ENCODE results near the gene OR52E1. TPM values are rescaled to one million over a fixed set of nuclear protein-coding genes. Genes with fewer than 3 reads are reported as not detected.

Gene OR52E1
- total and polyA plus RNA-seq, 12 donors = not detected

DNA sequence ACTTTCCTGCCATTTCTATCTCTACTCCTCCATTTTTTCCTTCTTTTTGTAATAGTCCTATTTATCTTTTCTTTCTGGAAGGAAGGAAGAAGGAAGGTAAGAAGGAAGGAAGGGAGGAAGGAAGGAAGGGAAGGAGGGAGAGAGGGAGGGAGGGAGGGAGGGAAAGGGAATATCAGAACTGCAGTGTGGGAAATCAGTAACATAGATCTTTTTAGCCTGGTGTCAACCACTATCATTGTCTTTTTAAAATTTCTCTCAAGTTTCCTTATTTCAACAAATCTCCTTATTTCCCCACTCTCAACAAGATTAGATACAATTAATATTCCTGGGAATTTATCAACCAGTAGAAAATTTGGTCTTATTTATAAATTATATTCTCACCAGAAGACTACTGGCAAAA is 33.7 kb downstream of the OR52E1 start:
- H3K4me1 ChIP-seq (replicated peaks in 1 of 2) = no peaks in the 10 kb centered on the region
- no peak for TF ChIP-seq POLR2A (IDR thresholded peaks at IDR 0.05)
- TF ChIP-seq, protein P1, sequence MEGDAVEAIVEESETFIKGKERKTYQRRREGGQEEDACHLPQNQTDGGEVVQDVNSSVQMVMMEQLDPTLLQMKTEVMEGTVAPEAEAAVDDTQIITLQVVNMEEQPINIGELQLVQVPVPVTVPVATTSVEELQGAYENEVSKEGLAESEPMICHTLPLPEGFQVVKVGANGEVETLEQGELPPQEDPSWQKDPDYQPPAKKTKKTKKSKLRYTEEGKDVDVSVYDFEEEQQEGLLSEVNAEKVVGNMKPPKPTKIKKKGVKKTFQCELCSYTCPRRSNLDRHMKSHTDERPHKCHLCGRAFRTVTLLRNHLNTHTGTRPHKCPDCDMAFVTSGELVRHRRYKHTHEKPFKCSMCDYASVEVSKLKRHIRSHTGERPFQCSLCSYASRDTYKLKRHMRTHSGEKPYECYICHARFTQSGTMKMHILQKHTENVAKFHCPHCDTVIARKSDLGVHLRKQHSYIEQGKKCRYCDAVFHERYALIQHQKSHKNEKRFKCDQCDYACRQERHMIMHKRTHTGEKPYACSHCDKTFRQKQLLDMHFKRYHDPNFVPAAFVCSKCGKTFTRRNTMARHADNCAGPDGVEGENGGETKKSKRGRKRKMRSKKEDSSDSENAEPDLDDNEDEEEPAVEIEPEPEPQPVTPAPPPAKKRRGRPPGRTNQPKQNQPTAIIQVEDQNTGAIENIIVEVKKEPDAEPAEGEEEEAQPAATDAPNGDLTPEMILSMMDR (IDR thresholded peaks at IDR 0.05) = no peak
- H3K27me3 ChIP-seq = no peaks in the 10 kb centered on the region
- H3K27ac ChIP-seq = no peak overlapping the region
- intact Hi-C loops (cut with DNase I) = no loop called here
- H3K9me3 ChIP-seq (replicated peaks in 1 of 3) = no peaks in the 10 kb centered on the region
- no peak overlapping the region for H3K4me3 ChIP-seq
- H3K36me3 ChIP-seq (replicated peaks in 1 of 2) = no peaks in the 10 kb centered on the region
- no peak for DNase-seq

DNA sequence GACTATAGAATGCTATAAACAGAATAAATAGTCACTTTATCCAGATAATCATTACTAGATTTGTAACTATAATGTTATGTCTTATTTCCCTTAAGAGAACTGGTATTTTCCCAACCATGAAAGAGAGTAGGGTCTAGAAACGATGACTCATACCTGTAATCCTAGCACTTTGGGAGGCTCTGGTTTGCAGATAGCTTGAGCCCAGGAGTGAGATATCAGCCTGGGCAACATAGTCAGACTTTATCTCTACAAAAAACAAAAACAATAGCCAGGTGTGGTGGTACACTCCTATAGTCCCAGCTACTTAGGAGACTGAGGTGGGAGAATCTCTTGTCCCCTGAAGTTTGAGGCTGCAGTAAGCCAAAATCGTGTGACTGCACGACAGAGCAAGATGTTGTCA is 37.9 kb downstream of the OR52E1 start:
- Histone ChIP-seq H3K36me3 (replicated peaks in 1 of 2) (no peaks in the 10 kb centered on the region), H3K27ac (no peak overlapping the region), H3K9me3 (replicated peaks in 1 of 3) (no peaks in the 10 kb centered on the region), H3K27me3 (no peaks in the 10 kb centered on the region), H3K4me1 (replicated peaks in 1 of 2) (no peaks in the 10 kb centered on the region), H3K4me3 (no peak overlapping the region)
- 58 to 75% (median 66%) methylated on average over 3 of the region's 3 CpGs for WGBS, 4 donors
- DNase-seq = no peak
- TF ChIP-seq, protein P1 (IDR thresholded peaks at IDR 0.05) = no peak
- intact Hi-C loops (cut with DNase I) = no loop called here

DNA sequence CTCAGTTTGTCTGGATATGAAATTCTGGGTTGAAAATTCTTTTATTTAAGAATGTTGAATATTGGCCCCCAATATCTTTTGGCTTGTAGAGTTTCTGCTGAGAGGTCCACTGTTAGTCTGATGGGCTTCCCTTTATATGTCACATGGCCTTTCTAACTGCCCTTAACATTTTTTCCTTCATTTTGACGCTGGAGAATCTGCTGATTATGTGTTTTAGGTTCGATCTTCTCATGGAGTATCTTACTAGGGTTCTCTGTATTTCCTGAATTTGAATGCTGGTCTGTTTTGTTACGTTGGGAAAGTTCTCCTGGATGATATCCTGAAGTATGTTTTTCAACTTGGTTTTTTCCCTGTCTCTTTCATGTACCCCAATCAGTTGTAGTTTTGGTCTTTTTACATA is 46.0 kb downstream of the OR52E1 start:
- H3K27me3 ChIP-seq = no peaks in the 10 kb centered on the region
- intact Hi-C loops (cut with DNase I) = no loop called here
- H3K36me3 ChIP-seq (replicated peaks in 1 of 2) = no peaks in the 10 kb centered on the region
- no peaks in the 10 kb centered on the region for H3K9me3 ChIP-seq (replicated peaks in 1 of 3)
- H3K27ac ChIP-seq = no peak overlapping the region
- no peak for DNase-seq
- TF ChIP-seq, protein P1 (IDR thresholded peaks at IDR 0.05) = no peak
- no peak for TF ChIP-seq POLR2A (IDR thresholded peaks at IDR 0.05)
- no peaks in the 10 kb centered on the region for H3K4me1 ChIP-seq (replicated peaks in 1 of 2)
- no peak overlapping the region for H3K4me3 ChIP-seq
- 61 to 75% (median 67%) methylated on average over 3 of the region's 3 CpGs for WGBS, 4 donors

DNA sequence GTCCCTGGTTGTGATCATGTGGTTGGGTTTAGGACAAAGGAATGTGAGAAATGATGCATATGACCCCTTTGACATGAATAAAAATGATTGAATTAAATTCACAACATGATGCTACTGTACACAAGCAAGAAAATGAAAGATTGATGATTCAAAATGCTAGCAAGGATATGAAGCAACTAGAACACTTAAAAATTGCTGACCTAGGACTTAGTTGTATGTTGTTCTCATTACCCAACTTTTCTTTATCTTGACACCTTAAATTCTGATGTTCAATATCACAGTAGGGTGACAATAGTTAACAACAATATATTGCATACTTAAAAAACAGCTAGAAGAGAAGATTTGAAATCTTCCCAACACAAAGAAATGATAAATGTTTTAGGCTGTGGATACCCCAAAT is 48.2 kb downstream of the OR52E1 start:
- Histone ChIP-seq H3K9me3 (replicated peaks in 1 of 3) (no peaks in the 10 kb centered on the region), H3K27ac (no peak overlapping the region), H3K4me3 (no peak overlapping the region), H3K4me1 (replicated peaks in 1 of 2) (no peaks in the 10 kb centered on the region), H3K36me3 (replicated peaks in 1 of 2) (no peaks in the 10 kb centered on the region), H3K27me3 (no peaks in the 10 kb centered on the region)
- no peak for TF ChIP-seq POLR2A (IDR thresholded peaks at IDR 0.05)
- TF ChIP-seq, protein P1 (IDR thresholded peaks at IDR 0.05) = no peak
- no peak for DNase-seq
- intact Hi-C loops (cut with DNase I) = no loop called here

Data from adrenal gland (tissue), 12 donors.